GM12892 (cell line): Measurements from ENCODE around the gene LZIC.

Experiments used
- POLR2A ChIP-seq: IDR thresholded peaks from 2 replicates; pipeline ENCODE4 v1.6.1; 2011; ENCODE audit warnings: low read depth, low read length, control low read depth
- POLR2AphosphoS5 ChIP-seq: IDR thresholded peaks from 2 replicates; pipeline ENCODE4 v1.6.1; 2011; ENCODE audit warnings: low read depth, low read length, control low read depth

DNA sequence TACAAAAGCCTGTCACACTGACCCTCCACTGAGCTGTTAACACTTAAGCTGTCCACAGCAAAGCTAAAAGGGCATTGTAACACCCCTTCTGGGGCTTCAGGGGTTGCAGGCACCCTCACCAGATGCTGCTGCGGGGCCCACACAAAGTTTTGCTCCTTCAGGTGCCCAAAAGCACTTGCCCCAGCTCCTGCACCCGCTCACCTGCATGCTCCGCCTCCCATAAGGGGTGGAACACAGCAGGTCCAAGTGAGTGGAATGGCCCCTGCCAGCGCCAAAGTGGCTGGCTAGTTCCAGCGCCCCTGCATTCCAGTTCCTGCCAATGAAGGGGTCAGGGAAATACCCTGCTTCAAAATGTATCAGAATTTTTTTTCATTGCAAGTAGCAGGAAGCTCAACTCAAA, 46.6 kb upstream of the LZIC start:
- no peak for TF ChIP-seq POLR2A
- no peak for TF ChIP-seq POLR2AphosphoS5
